ENCODE measurements around the gene GPAM. TPM values are rescaled to one million over a fixed set of nuclear protein-coding genes. Genes with fewer than 3 reads are reported as not detected.
A peak's percentile ranks its signal among the peaks of the same experiment; 100 is the strongest.

The GPAM gene
- total and polyA plus RNA-seq, 2 donors, result 3.5 to 7.8 TPM

DNA sequence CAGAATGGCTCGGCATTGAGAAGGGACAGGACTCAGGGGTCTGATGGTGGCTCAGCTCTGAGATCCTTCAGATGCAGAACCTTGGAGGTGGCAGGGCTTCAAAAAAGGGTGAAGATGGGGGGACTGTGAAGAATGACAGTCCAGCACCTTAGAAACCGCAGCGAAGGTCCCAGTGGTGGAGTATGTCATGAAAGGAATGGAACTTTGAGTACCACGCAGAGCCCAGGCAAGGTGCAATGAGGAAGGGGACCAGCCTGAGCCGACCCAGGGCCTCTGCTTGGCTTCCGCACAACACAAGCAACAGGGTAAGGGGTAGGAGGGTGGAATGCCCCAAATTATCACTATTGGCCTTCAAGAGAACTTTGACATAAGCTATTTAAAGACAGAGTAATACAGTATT, 8.2 kb upstream of the GPAM start:
- H3K9me3 ChIP-seq (ENCODE audit: control insufficient read depth in 2 of 2, insufficient read depth in 1 of 2, low read length in 1 of 2), result no peaks in the 10 kb centered on the region
- no peak overlapping the region for H3K27ac ChIP-seq (ENCODE audit: low read depth in 1 of 2, low read length in 1 of 2)
- DNase-seq (ENCODE audit: low read depth in 6 of 9, low spot score in 9 of 9), result no peak
- no peak overlapping the region for H3K4me3 ChIP-seq (ENCODE audit: low read length in 2 of 2)
- H3K4me1 ChIP-seq (ENCODE audit: control insufficient read depth in 2 of 2, insufficient read depth in 2 of 2, low read length in 2 of 2), result no peaks in the 10 kb centered on the region
- H3K27me3 ChIP-seq (ENCODE audit: control insufficient read depth in 2 of 2, insufficient read depth in 1 of 2, low read length in 1 of 2), result no peaks in the 10 kb centered on the region
- H3K36me3 ChIP-seq (ENCODE audit: control insufficient read depth in 2 of 2, insufficient read depth in 2 of 2, low read length in 1 of 2), result no peaks in the 10 kb centered on the region
- 98% methylated on average over 6 of the region's 6 CpGs for WGBS

DNA sequence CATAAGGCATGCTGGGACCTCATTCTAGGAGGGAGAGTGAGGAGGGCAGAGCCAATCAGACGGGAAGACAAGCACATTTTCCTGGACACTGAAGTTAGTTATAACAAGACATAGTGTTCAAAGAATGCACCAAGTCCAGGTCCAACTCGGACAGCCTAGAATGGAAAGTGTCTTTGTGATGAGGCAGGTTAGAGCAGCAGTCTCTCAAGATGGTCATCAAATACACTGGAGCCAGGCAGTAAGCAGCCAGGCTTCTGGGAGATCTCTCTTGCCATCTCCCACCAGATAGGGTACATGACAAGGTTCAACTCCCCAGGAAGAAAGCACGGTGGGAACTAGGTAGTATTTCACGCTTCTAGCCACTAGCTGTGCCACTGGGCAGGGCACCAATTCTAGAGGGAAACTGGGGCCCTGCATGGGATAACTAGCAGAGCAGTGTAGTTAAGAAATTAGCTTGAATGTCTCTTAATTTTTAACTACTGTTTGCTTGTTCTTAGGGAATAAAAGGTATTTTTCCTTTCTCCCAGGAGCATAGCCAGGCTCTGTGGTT, 7.6 kb upstream of the GPAM start:
- DNase-seq (ENCODE audit: low read depth in 6 of 9, low spot score in 9 of 9), result no peak
- Histone ChIP-seq H3K9me3 (ENCODE audit: control insufficient read depth in 2 of 2, insufficient read depth in 1 of 2, low read length in 1 of 2) (no peaks in the 10 kb centered on the region), H3K27me3 (ENCODE audit: control insufficient read depth in 2 of 2, insufficient read depth in 1 of 2, low read length in 1 of 2) (no peaks in the 10 kb centered on the region), H3K4me1 (ENCODE audit: control insufficient read depth in 2 of 2, insufficient read depth in 2 of 2, low read length in 2 of 2) (no peaks in the 10 kb centered on the region), H3K4me3 (ENCODE audit: low read length in 2 of 2) (no peak overlapping the region), H3K27ac (ENCODE audit: low read depth in 1 of 2, low read length in 1 of 2) (no peak overlapping the region), H3K36me3 (ENCODE audit: control insufficient read depth in 2 of 2, insufficient read depth in 2 of 2, low read length in 1 of 2) (no peaks in the 10 kb centered on the region)
- WGBS, result 82% methylated on average over 4 of the region's 4 CpGs

DNA sequence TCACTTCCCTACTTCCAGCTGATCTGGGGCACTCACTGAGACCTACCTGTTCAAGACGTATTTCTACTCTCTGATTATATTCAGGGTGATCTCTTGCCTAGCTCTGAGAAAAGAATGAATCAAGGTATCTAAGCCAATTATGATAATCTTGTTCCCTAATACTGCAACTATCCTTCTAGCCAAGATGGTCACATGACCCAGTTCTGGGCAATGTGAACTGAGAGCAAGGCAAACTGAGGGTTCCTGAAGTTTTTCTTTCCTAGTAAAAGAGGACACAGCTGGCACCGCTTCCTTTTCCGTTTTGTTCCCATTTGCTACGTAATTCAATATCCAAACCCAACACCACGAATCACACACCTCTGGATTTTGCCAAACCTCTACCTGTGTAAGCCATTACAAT, 5.9 kb upstream of the GPAM start:
- Histone ChIP-seq H3K27ac (ENCODE audit: low read depth in 1 of 2, low read length in 1 of 2) (no peak overlapping the region), H3K27me3 (ENCODE audit: control insufficient read depth in 2 of 2, insufficient read depth in 1 of 2, low read length in 1 of 2) (no peaks in the 10 kb centered on the region), H3K36me3 (ENCODE audit: control insufficient read depth in 2 of 2, insufficient read depth in 2 of 2, low read length in 1 of 2) (no peaks in the 10 kb centered on the region), H3K9me3 (ENCODE audit: control insufficient read depth in 2 of 2, insufficient read depth in 1 of 2, low read length in 1 of 2) (no peaks in the 10 kb centered on the region), H3K4me3 (ENCODE audit: low read length in 2 of 2) (no peak overlapping the region), H3K4me1 (ENCODE audit: control insufficient read depth in 2 of 2, insufficient read depth in 2 of 2, low read length in 2 of 2) (no peaks in the 10 kb centered on the region)
- no peak for DNase-seq (ENCODE audit: low read depth in 6 of 9, low spot score in 9 of 9)
- 89% methylated on average over 5 of the region's 5 CpGs for WGBS

DNA sequence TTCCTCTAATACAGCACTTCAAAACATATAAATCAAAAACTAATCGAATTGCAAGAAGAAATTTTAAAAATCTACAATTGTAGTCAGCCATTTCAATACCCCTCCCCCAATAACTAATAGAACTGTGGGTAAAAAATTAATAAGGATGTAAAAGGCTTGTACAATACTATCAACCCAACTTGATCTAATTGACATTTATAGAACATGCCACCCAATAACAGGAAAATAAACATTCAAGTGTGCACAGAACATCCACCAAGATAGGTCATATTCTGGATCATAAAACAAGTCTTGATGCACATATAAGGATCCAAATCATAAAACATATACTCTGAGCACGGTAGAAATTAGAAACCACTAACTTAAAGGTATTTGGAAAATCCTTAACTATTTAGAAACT, 4.0 kb upstream of the GPAM start:
- DNase-seq (ENCODE audit: low read depth in 6 of 9, low spot score in 9 of 9), result no peak
- WGBS, result 63% methylated on average over 2 of the region's 2 CpGs

DNA sequence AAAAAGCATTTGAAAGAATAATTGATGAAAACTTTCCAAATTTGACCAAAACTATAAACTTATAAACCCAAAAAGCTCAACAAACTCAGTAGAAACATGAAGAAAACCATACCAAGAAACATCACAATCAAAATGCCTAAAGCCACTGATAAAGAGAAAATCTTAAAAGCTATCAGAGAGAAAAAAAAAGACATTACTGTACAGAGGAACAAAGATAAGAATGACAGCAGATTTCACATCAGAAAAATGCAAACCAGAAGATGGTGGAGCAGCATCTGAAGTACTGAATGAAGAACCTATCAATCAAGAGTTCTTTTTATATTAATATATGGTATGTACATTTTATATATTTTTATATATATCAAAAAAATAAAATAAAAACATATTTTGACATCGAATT, 2.4 kb upstream of the GPAM start:
- Histone ChIP-seq H3K27me3 (ENCODE audit: control insufficient read depth in 2 of 2, insufficient read depth in 1 of 2, low read length in 1 of 2) (no peaks in the 10 kb centered on the region), H3K36me3 (ENCODE audit: control insufficient read depth in 2 of 2, insufficient read depth in 2 of 2, low read length in 1 of 2) (no peaks in the 10 kb centered on the region), H3K4me1 (ENCODE audit: control insufficient read depth in 2 of 2, insufficient read depth in 2 of 2, low read length in 2 of 2) (peaks cover 3 to 9% of the 10 kb centered on the region in 2 donors), H3K27ac (ENCODE audit: low read depth in 1 of 2, low read length in 1 of 2) (no peak overlapping the region), H3K9me3 (ENCODE audit: control insufficient read depth in 2 of 2, insufficient read depth in 1 of 2, low read length in 1 of 2) (no peaks in the 10 kb centered on the region), H3K4me3 (ENCODE audit: low read length in 2 of 2) (no peak overlapping the region)
- no peak for DNase-seq (ENCODE audit: low read depth in 6 of 9, low spot score in 9 of 9)
- WGBS, result 95% methylated on average over 1 of the region's 1 CpG

More for the DNA sequence above, 4.0 kb upstream of the GPAM start:
- no peaks in the 10 kb centered on the region for H3K27me3 ChIP-seq (ENCODE audit: control insufficient read depth in 2 of 2, insufficient read depth in 1 of 2, low read length in 1 of 2)
- H3K27ac ChIP-seq (ENCODE audit: low read depth in 1 of 2, low read length in 1 of 2), result no peak overlapping the region
- no peaks in the 10 kb centered on the region for H3K9me3 ChIP-seq (ENCODE audit: control insufficient read depth in 2 of 2, insufficient read depth in 1 of 2, low read length in 1 of 2)
- no peak overlapping the region for H3K4me3 ChIP-seq (ENCODE audit: low read length in 2 of 2)
- peaks cover 3 to 9% of the 10 kb centered on the region in 2 donors for H3K4me1 ChIP-seq (ENCODE audit: control insufficient read depth in 2 of 2, insufficient read depth in 2 of 2, low read length in 2 of 2)
- no peaks in the 10 kb centered on the region for H3K36me3 ChIP-seq (ENCODE audit: control insufficient read depth in 2 of 2, insufficient read depth in 2 of 2, low read length in 1 of 2)

DNA sequence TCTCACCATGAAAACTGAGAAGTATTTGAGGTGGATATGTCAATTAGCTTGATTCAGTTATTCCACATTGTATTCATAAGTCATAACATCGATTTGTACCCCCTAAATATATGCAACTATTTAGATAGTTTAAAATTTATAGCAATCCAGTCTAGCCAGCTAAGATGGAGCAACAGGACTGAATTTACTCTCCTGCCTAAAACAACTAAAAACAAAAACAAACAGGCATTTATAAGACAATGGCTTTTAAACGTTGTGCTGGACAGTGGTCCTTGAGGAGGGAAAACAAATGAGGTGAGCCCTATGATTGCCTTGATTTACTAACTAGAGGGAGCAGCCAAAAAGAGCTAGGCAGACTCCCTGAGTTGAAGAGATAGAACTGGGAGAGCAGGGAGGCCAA, 814 bp upstream of the GPAM start:
- peak overlapping the region in 1 of 2 donors; percentile 97 for H3K4me3 ChIP-seq (ENCODE audit: low read length in 2 of 2)
- H3K4me1 ChIP-seq (ENCODE audit: control insufficient read depth in 2 of 2, insufficient read depth in 2 of 2, low read length in 2 of 2), result peaks cover 3 to 9% of the 10 kb centered on the region in 2 donors
- H3K36me3 ChIP-seq (ENCODE audit: control insufficient read depth in 2 of 2, insufficient read depth in 2 of 2, low read length in 1 of 2), result no peaks in the 10 kb centered on the region
- no peak overlapping the region for H3K27ac ChIP-seq (ENCODE audit: low read depth in 1 of 2, low read length in 1 of 2)
- H3K9me3 ChIP-seq (ENCODE audit: control insufficient read depth in 2 of 2, insufficient read depth in 1 of 2, low read length in 1 of 2), result no peaks in the 10 kb centered on the region
- DNase-seq (ENCODE audit: low read depth in 6 of 9, low spot score in 9 of 9), result peak in 1 of 9 donors; percentile 7
- H3K27me3 ChIP-seq (ENCODE audit: control insufficient read depth in 2 of 2, insufficient read depth in 1 of 2, low read length in 1 of 2), result no peaks in the 10 kb centered on the region
- WGBS, result 30% methylated on average over 2 of the region's 2 CpGs

DNA sequence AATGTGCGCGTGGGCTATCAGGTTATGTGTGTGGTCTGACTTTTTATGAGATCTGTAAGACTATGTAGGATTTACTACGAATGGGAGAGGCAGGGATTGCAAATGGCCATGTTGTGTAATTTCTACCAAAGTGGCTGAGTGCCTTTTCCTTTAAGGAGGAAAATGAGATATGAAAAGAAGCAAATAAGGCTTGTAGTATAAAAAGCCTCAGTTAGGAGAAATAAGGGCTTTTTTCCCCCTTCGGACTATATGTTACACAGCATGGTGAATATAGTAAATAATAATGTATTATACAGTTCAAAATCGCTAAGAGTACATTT, 447 bp upstream of the GPAM start:
- peak overlapping the region; percentile 74 to 97 for H3K4me3 ChIP-seq (ENCODE audit: low read length in 2 of 2)
- DNase-seq (ENCODE audit: low read depth in 6 of 9, low spot score in 9 of 9), result no peak
- no peaks in the 10 kb centered on the region for H3K27me3 ChIP-seq (ENCODE audit: control insufficient read depth in 2 of 2, insufficient read depth in 1 of 2, low read length in 1 of 2)
- peaks cover 3 to 9% of the 10 kb centered on the region in 2 donors for H3K4me1 ChIP-seq (ENCODE audit: control insufficient read depth in 2 of 2, insufficient read depth in 2 of 2, low read length in 2 of 2)
- H3K9me3 ChIP-seq (ENCODE audit: control insufficient read depth in 2 of 2, insufficient read depth in 1 of 2, low read length in 1 of 2), result no peaks in the 10 kb centered on the region
- H3K27ac ChIP-seq (ENCODE audit: low read depth in 1 of 2, low read length in 1 of 2), result peak overlapping the region; percentile 38 to 55
- 10% methylated on average over 5 of the region's 5 CpGs for whole genome bisulfite sequencing
- no peaks in the 10 kb centered on the region for H3K36me3 ChIP-seq (ENCODE audit: control insufficient read depth in 2 of 2, insufficient read depth in 2 of 2, low read length in 1 of 2)

DNA sequence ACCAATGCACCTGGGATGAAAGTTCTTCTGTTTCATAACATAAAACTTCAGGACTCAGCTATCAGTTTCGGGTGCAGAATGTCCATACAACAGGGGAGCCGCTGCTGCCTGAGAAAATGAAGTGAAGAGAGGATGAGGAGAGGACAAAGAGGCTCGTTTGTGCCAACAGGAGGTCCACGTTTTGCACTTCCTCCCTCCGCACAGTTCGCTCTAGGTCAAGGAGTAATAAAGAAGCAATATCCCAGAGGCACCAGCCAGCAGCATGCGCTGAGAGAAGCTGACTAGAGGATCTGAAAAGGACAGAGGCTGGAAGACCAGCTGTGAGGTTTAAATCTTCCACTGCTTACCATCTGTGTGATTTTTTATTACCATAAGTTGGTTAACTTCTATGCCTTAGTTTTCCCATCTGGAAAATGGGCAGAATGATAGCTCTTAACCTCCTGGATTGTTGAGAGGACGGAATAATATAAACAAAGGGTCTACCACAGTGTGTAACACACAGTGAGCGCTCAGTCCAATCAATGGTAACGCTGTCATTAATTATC, 709 bp downstream of the GPAM start:
- Histone ChIP-seq H3K36me3 (ENCODE audit: control insufficient read depth in 2 of 2, insufficient read depth in 2 of 2, low read length in 1 of 2) (no peaks in the 10 kb centered on the region), H3K9me3 (ENCODE audit: control insufficient read depth in 2 of 2, insufficient read depth in 1 of 2, low read length in 1 of 2) (no peaks in the 10 kb centered on the region), H3K4me1 (ENCODE audit: control insufficient read depth in 2 of 2, insufficient read depth in 2 of 2, low read length in 2 of 2) (peaks cover 3 to 9% of the 10 kb centered on the region in 2 donors), H3K27ac (ENCODE audit: low read depth in 1 of 2, low read length in 1 of 2) (peak overlapping the region in 1 of 2 donors; percentile 2), H3K4me3 (ENCODE audit: low read length in 2 of 2) (peak overlapping the region; percentile 74 to 97), H3K27me3 (ENCODE audit: control insufficient read depth in 2 of 2, insufficient read depth in 1 of 2, low read length in 1 of 2) (no peaks in the 10 kb centered on the region)
- 47% methylated on average over 10 of the region's 10 CpGs for WGBS
- peak in 2 of 9 donors; percentile 3 to 14 for DNase-seq (ENCODE audit: low read depth in 6 of 9, low spot score in 9 of 9)

DNA sequence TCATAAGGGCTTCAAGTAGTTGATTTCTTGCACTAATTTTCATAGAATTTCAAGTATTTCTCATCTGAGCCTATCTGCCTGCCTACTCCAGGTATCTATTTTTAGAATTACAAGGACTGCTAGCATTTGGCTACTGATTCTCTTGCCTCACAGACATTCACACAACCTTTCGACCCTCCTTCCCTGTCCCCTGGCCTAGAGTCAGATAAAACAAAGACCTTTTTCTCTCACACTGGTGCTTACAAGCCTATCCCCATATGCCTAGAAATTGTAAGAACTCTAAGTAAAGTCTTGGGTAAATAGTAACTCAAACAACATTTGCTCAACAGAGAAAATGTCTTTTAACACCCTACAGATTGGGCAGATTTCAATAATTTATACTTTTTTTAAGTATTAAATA, 6.3 kb downstream of the GPAM start:
- 95% methylated on average over 1 of the region's 1 CpG for WGBS
- Histone ChIP-seq H3K4me3 (ENCODE audit: low read length in 2 of 2) (no peak overlapping the region), H3K4me1 (ENCODE audit: control insufficient read depth in 2 of 2, insufficient read depth in 2 of 2, low read length in 2 of 2) (no peaks in the 10 kb centered on the region), H3K36me3 (ENCODE audit: control insufficient read depth in 2 of 2, insufficient read depth in 2 of 2, low read length in 1 of 2) (peaks cover 7 to 9% of the 10 kb centered on the region in 2 donors), H3K27ac (ENCODE audit: low read depth in 1 of 2, low read length in 1 of 2) (no peak overlapping the region), H3K27me3 (ENCODE audit: control insufficient read depth in 2 of 2, insufficient read depth in 1 of 2, low read length in 1 of 2) (no peaks in the 10 kb centered on the region), H3K9me3 (ENCODE audit: control insufficient read depth in 2 of 2, insufficient read depth in 1 of 2, low read length in 1 of 2) (no peaks in the 10 kb centered on the region)
- no peak for DNase-seq (ENCODE audit: low read depth in 6 of 9, low spot score in 9 of 9)

All from thymus (tissue), 11 donors.